ENCODE data around the gene SLC9B2. TPM values are rescaled to one million over a fixed set of nuclear protein-coding genes. Genes with fewer than 3 reads are reported as not detected.

SLC9B2 gene
- total RNA-seq, 4 donors from 2014 or later: 0.59 to 26.9 (median 25.6) TPM

DNA sequence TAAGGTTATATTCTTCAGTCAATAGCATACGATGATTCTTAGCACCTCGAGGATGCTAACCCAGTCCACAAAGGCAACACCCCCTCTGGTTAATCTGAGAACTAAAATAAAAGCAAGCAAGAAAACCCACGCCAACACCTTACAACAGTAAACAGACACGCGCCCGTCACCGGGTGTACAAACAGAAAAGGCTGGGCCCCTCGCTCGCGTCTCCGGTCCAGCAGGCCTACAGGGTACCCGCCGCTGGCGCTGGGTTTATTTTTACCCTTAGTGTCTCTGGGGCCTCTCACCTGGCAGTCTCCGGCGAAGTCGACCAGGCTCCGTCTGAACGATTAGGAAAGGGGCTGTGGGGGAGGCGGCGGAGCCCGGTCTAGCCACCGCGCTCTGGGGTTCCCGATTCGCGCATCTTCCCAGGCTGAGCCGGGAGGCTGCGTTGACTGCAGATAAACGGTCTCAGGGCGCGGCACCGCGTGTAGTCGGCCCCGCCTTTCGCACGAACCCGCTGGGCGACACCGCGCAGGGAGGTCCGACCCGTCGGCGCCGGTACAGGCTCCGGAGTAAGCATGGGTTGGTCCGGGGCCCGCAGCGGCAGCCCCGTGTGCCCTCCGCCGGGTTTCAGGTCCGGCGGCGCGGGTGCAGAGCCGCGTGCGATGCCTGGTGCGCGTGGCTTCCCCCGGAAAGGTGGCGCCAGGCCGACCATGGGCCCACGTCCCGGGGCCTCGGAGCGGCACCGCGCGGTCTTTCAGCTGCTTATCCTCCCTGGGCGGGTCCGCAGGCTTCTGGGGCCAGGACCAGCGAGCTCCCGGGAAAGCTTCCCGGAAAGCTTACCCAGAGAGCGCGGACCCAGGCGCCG, 441 bp downstream of the SLC9B2 start:
- Histone ChIP-seq H3K27me3 (no peaks in the 10 kb centered on the region), H3K4me1 (peaks cover 0 to 8% of the 10 kb centered on the region in 2 donors), H3K27ac (peak overlapping the region; percentile 89 to 93), H3K36me3 (no peaks in the 10 kb centered on the region), H3K4me3 (peak overlapping the region; percentile 59 to 75), H3K9me3 (no peaks in the 10 kb centered on the region)
- intact Hi-C loops (cut with DNase I; ENCODE audit: low total_unique reads): no loop called here
- peak; percentile 64 to 67 for DNase-seq
- TF ChIP-seq POLR2A (IDR thresholded peaks at IDR 0.05): no peak
- TF ChIP-seq, protein P1, sequence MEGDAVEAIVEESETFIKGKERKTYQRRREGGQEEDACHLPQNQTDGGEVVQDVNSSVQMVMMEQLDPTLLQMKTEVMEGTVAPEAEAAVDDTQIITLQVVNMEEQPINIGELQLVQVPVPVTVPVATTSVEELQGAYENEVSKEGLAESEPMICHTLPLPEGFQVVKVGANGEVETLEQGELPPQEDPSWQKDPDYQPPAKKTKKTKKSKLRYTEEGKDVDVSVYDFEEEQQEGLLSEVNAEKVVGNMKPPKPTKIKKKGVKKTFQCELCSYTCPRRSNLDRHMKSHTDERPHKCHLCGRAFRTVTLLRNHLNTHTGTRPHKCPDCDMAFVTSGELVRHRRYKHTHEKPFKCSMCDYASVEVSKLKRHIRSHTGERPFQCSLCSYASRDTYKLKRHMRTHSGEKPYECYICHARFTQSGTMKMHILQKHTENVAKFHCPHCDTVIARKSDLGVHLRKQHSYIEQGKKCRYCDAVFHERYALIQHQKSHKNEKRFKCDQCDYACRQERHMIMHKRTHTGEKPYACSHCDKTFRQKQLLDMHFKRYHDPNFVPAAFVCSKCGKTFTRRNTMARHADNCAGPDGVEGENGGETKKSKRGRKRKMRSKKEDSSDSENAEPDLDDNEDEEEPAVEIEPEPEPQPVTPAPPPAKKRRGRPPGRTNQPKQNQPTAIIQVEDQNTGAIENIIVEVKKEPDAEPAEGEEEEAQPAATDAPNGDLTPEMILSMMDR (IDR thresholded peaks at IDR 0.05): no peak

DNA sequence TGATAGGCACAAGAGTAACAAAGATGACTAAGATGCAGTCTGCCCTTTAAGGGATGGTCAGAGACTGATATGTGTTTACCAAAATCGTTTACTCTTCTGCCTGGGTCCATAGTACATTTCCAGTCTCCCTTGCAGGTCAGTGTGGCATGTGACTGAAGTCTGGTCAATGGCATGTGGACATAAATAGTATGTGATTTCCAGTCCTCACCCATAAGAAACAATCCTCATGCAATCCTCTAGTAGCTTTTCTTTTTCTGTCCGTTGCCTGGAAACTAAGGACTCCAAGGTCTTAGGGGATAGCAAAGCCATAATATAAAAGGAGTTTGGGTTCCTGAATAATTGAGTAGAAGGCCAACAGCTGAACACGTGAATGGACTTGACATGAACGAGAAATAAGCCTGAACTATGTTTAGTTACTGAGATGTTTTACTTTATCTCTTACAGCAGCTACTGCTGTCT, 1.1 kb downstream of the SLC9B2 start:
- H3K4me1 ChIP-seq: peaks cover 0 to 8% of the 10 kb centered on the region in 2 donors
- H3K4me3 ChIP-seq: peak overlapping the region; percentile 59 to 75
- intact Hi-C loops (cut with DNase I; ENCODE audit: low total_unique reads): no loop called here
- H3K27ac ChIP-seq: peak overlapping the region; percentile 89 to 93
- no peaks in the 10 kb centered on the region for H3K27me3 ChIP-seq
- TF ChIP-seq POLR2A (IDR thresholded peaks at IDR 0.05): no peak
- H3K36me3 ChIP-seq: no peaks in the 10 kb centered on the region
- H3K9me3 ChIP-seq: no peaks in the 10 kb centered on the region
- no peak for DNase-seq

GRCh38 chr4:103074744-103075434, 1.7 kb downstream of the SLC9B2 start:
- Histone ChIP-seq H3K9me3 (no peaks in the 10 kb centered on the region), H3K4me3 (peak overlapping the region in 1 of 2 donors; percentile 75), H3K27ac (peak overlapping the region; percentile 89 to 93), H3K4me1 (peaks cover 0 to 8% of the 10 kb centered on the region in 2 donors), H3K27me3 (no peaks in the 10 kb centered on the region), H3K36me3 (no peaks in the 10 kb centered on the region)
- no peak for DNase-seq
- TF ChIP-seq, protein P1 (IDR thresholded peaks at IDR 0.05): no peak
- no peak for TF ChIP-seq POLR2A (IDR thresholded peaks at IDR 0.05)
- intact Hi-C loops (cut with DNase I; ENCODE audit: low total_unique reads): no loop called here

DNA sequence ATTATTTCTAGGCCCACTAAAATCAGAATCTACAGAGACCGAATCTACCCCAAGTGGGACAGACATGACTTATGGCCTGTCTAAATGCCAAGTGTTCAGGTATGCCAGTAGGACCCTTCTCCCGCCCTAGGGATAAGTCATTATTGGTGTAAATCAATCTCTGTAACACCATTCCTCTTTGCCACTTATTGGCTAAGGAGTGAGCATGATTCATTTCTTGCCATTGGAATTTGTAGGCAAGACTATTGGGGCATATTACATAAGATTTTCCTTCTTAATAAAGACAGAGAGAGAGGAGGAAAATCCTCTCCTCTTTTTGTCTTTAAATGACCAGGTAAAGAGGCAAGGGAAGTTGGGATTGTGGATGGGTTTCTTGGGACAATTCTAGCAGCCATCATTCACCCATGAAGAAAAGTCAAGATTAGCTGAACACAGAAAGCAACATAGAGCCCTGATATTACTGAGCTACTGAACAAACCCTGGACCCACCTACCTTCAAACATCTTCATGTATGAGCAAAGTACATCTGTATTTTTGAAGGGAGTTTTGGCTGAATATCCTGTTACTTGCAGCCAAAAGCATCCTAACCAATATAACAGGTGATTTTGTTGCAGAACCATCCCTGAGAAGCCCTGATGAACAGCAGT, 2.6 kb downstream of the SLC9B2 start:
- Histone ChIP-seq H3K4me3 (no peak overlapping the region), H3K27me3 (no peaks in the 10 kb centered on the region), H3K4me1 (peaks cover 0 to 8% of the 10 kb centered on the region in 2 donors), H3K9me3 (no peaks in the 10 kb centered on the region), H3K36me3 (no peaks in the 10 kb centered on the region), H3K27ac (no peak overlapping the region)
- intact Hi-C loops (cut with DNase I; ENCODE audit: low total_unique reads): no loop called here
- TF ChIP-seq, protein P1 (IDR thresholded peaks at IDR 0.05): no peak
- no peak for TF ChIP-seq POLR2A (IDR thresholded peaks at IDR 0.05)
- no peak for DNase-seq

GRCh38 chr4:103067841-103068547, 8.6 kb downstream of the SLC9B2 start:
- no peaks in the 10 kb centered on the region for H3K27me3 ChIP-seq
- no peaks in the 10 kb centered on the region for H3K36me3 ChIP-seq
- H3K27ac ChIP-seq: no peak overlapping the region
- no peaks in the 10 kb centered on the region for H3K4me1 ChIP-seq
- no peaks in the 10 kb centered on the region for H3K9me3 ChIP-seq
- no peak overlapping the region for H3K4me3 ChIP-seq
- intact Hi-C loops (cut with DNase I; ENCODE audit: low total_unique reads): no loop called here
- TF ChIP-seq, protein P1 (IDR thresholded peaks at IDR 0.05): no peak
- TF ChIP-seq POLR2A (IDR thresholded peaks at IDR 0.05): no peak
- DNase-seq: no peak
